ENCODE measurements around the gene NCK1.

DNA sequence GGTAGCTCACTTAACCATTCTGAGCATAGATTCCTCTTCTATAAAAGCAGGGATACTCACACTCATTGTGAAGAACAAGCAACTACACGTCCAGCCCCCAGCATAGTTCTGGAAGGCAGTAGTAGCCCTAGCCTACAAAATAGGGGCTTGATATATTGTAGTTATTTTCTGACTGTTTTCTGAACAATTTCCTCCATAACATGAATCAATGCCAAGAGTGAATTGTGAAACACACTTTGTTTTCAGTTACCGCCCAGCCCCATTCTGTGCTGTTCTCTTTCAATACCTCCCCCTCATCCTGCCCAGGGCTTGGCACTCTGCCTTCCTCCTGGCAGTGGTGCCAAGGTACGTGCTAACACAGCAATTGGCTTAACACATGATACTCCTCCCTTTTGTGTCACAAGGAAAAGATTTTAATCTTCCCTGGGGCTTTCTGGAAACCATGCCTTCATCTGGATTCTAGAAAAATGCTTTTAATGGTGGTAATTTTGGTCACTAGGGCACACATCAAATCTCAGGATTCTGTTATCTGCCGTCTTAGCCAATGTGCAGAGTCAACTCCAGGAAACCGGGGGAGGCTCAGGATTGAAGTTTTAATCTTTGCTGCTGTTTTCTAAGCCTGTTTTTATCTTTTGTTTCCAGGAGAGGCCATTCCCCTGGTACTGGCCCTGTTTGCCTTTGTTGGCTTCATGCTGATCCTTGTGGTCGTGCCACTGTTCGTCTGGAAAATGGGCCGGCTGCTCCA is 132.9 kb downstream of the NCK1 start:
- TF ChIP-seq, protein P1, sequence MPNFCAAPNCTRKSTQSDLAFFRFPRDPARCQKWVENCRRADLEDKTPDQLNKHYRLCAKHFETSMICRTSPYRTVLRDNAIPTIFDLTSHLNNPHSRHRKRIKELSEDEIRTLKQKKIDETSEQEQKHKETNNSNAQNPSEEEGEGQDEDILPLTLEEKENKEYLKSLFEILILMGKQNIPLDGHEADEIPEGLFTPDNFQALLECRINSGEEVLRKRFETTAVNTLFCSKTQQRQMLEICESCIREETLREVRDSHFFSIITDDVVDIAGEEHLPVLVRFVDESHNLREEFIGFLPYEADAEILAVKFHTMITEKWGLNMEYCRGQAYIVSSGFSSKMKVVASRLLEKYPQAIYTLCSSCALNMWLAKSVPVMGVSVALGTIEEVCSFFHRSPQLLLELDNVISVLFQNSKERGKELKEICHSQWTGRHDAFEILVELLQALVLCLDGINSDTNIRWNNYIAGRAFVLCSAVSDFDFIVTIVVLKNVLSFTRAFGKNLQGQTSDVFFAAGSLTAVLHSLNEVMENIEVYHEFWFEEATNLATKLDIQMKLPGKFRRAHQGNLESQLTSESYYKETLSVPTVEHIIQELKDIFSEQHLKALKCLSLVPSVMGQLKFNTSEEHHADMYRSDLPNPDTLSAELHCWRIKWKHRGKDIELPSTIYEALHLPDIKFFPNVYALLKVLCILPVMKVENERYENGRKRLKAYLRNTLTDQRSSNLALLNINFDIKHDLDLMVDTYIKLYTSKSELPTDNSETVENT (CRISPR knock-in tag; IDR thresholded peaks at IDR 0.05) = no peak
- TF ChIP-seq TAF1 (IDR thresholded peaks at IDR 0.05; ENCODE audit: control insufficient read depth, extremely low read depth, insufficient read depth, low read length, severe bottlenecking) = no peak
- TF ChIP-seq, protein P2, sequence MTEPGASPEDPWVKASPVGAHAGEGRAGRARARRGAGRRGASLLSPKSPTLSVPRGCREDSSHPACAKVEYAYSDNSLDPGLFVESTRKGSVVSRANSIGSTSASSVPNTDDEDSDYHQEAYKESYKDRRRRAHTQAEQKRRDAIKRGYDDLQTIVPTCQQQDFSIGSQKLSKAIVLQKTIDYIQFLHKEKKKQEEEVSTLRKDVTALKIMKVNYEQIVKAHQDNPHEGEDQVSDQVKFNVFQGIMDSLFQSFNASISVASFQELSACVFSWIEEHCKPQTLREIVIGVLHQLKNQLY (CRISPR knock-in tag; conservative IDR thresholded peaks at IDR 0.05) = no peak
- TF ChIP-seq, protein P3, sequence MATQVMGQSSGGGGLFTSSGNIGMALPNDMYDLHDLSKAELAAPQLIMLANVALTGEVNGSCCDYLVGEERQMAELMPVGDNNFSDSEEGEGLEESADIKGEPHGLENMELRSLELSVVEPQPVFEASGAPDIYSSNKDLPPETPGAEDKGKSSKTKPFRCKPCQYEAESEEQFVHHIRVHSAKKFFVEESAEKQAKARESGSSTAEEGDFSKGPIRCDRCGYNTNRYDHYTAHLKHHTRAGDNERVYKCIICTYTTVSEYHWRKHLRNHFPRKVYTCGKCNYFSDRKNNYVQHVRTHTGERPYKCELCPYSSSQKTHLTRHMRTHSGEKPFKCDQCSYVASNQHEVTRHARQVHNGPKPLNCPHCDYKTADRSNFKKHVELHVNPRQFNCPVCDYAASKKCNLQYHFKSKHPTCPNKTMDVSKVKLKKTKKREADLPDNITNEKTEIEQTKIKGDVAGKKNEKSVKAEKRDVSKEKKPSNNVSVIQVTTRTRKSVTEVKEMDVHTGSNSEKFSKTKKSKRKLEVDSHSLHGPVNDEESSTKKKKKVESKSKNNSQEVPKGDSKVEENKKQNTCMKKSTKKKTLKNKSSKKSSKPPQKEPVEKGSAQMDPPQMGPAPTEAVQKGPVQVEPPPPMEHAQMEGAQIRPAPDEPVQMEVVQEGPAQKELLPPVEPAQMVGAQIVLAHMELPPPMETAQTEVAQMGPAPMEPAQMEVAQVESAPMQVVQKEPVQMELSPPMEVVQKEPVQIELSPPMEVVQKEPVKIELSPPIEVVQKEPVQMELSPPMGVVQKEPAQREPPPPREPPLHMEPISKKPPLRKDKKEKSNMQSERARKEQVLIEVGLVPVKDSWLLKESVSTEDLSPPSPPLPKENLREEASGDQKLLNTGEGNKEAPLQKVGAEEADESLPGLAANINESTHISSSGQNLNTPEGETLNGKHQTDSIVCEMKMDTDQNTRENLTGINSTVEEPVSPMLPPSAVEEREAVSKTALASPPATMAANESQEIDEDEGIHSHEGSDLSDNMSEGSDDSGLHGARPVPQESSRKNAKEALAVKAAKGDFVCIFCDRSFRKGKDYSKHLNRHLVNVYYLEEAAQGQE (IDR thresholded peaks at IDR 0.05; ENCODE audit: borderline replicate concordance) = no peak
- TF ChIP-seq, protein P3 (CRISPR knock-in tag; IDR thresholded peaks at IDR 0.05; ENCODE audit: low read depth) = no peak
- TF ChIP-seq POLR3G (IDR thresholded peaks at IDR 0.05; ENCODE audit: extremely low read depth, insufficient read length, insufficient replicate concordance) = no peak
- TF ChIP-seq U2AF2 (optimal IDR thresholded peaks at IDR 0.05; ENCODE audit: low read depth, low read length) = no peak
- TF ChIP-seq ZNF140 (CRISPR knock-in tag; IDR thresholded peaks at IDR 0.05) = no peak
- TF ChIP-seq SAFB2 (IDR thresholded peaks at IDR 0.05; ENCODE audit: borderline replicate concordance, low read depth, low read length, severe bottlenecking) = no peak
- TF ChIP-seq CBX2 (IDR thresholded peaks at IDR 0.05; ENCODE audit: insufficient read depth, low read length, poor library complexity, severe bottlenecking) = no peak
